Measurements from ENCODE around the gene HSD17B11. TPM values are rescaled to one million over a fixed set of nuclear protein-coding genes. Genes with fewer than 3 reads are reported as not detected.
"Not testable (repeated sequence)": the region's sequence is repeated elsewhere in the genome, so short reads cannot be mapped to it uniquely, and the experiment has no call there.

The HSD17B11 gene
- polyA plus RNA-seq, 1 donor (not counting 4 experiments of a cell fraction or from before 2014, with no cell fraction given): 8.5 TPM

DNA sequence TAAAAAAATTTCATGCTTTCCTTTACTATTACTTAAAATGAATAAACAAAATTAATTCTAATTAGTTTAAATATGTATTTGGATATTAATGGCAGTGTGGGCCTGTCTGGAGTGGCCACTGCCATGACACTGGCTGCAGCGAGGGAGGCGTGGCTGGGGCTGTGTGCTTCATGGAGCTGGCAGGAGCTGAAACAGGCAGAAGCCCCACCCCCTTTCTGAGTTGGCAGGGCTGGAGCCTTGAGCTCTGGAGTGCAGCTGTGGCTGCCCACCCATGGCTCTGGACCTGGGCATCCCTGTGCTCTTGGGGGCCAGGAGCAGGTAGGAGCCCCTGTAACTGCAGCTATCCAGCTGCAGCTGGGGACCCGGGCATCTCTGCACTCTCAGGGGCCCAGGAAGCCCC, 8.2 kb upstream of the HSD17B11 start:
- Histone ChIP-seq H4K20me1 (ENCODE audit: control insufficient read depth, extremely low read depth, insufficient read depth, low read length) (no peaks in the 10 kb centered on the region), H3K27me3 (ENCODE audit: control insufficient read depth, extremely low read depth, insufficient read depth, low read length) (no peaks in the 10 kb centered on the region), H3K4me3 (ENCODE audit: control insufficient read depth in 2 of 3, extremely low read depth in 1 of 3, insufficient read depth in 2 of 3, low read depth in 1 of 3, low read length in 3 of 3) (no peak overlapping the region), H3K9me1 (ENCODE audit: control insufficient read depth, extremely low read depth, insufficient read depth, low read length) (no peaks in the 10 kb centered on the region), H2AFZ (ENCODE audit: control insufficient read depth, low read length) (no peak overlapping the region), H3K9ac (ENCODE audit: control insufficient read depth, extremely low read depth, insufficient read depth, low read length) (no peak overlapping the region), H3K4me1 (ENCODE audit: control insufficient read depth, extremely low read depth, insufficient read depth, low read length) (no peaks in the 10 kb centered on the region), H3K79me2 (ENCODE audit: control insufficient read depth, insufficient read depth, low read length) (no peaks in the 10 kb centered on the region), H3K9me3 (ENCODE audit: control insufficient read depth, low read depth, low read length) (no peaks in the 10 kb centered on the region), H3K27ac (ENCODE audit: control insufficient read depth, insufficient read depth, low read length) (no peak overlapping the region), H3K36me3 (ENCODE audit: control insufficient read depth in 2 of 2, extremely low read depth in 1 of 2, insufficient read depth in 2 of 2, low read length in 2 of 2) (no peaks in the 10 kb centered on the region), H3K4me2 (ENCODE audit: control insufficient read depth, extremely low read depth, insufficient read depth, low read depth, low read length) (no peak overlapping the region)
- dilution Hi-C loops (cut with MboI; ENCODE audit: extremely low pct_ligation_motif_present, low sequenced_read_pairs): no loop called here
- TF ChIP-seq, protein P1, sequence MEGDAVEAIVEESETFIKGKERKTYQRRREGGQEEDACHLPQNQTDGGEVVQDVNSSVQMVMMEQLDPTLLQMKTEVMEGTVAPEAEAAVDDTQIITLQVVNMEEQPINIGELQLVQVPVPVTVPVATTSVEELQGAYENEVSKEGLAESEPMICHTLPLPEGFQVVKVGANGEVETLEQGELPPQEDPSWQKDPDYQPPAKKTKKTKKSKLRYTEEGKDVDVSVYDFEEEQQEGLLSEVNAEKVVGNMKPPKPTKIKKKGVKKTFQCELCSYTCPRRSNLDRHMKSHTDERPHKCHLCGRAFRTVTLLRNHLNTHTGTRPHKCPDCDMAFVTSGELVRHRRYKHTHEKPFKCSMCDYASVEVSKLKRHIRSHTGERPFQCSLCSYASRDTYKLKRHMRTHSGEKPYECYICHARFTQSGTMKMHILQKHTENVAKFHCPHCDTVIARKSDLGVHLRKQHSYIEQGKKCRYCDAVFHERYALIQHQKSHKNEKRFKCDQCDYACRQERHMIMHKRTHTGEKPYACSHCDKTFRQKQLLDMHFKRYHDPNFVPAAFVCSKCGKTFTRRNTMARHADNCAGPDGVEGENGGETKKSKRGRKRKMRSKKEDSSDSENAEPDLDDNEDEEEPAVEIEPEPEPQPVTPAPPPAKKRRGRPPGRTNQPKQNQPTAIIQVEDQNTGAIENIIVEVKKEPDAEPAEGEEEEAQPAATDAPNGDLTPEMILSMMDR (optimal IDR thresholded peaks at IDR 0.05 in 1 of 3, IDR thresholded peaks at IDR 0.05 in 1 of 3, conservative IDR thresholded peaks at IDR 0.05 in 1 of 3; ENCODE audit: extremely low read depth in 1 of 3, insufficient read depth in 2 of 3, low read length in 3 of 3): no peak
- TF ChIP-seq EZH2 (IDR thresholded peaks at IDR 0.05; ENCODE audit: low read length): no peak
- FAIRE-seq (no peak), DNase-seq (ENCODE audit: low read depth, low spot score) (no peak)

DNA sequence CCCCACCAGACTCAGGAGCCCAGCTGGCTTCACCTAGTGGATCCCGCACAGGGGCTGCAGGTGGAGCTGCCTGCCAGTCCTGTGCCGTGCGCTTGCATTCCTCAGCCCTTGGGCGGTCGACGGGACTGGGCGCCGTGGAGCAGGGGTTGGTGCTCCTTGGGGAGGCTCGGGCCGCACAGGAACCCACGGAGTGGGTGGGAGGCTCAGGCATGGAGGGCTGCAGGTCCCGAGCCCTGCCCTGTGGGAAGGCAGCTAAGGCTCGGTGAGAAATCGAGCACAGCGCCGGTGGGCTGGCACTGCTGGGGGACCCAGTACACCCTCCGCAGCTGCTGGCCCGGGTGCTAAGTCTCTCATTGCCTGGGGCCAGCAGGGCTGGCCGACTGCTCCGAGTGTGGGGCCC, 4.9 kb upstream of the HSD17B11 start:
- H3K9ac ChIP-seq (ENCODE audit: control insufficient read depth, extremely low read depth, insufficient read depth, low read length); H3K79me2 ChIP-seq (ENCODE audit: control insufficient read depth, insufficient read depth, low read length); dilution Hi-C loops (cut with MboI; ENCODE audit: extremely low pct_ligation_motif_present, low sequenced_read_pairs); H4K20me1 ChIP-seq (ENCODE audit: control insufficient read depth, extremely low read depth, insufficient read depth, low read length); FAIRE-seq; H3K4me1 ChIP-seq (ENCODE audit: control insufficient read depth, extremely low read depth, insufficient read depth, low read length); H2AFZ ChIP-seq (ENCODE audit: control insufficient read depth, low read length); H3K9me3 ChIP-seq (ENCODE audit: control insufficient read depth, low read depth, low read length); H3K4me3 ChIP-seq (ENCODE audit: control insufficient read depth in 2 of 3, extremely low read depth in 1 of 3, insufficient read depth in 2 of 3, low read depth in 1 of 3, low read length in 3 of 3); H3K4me2 ChIP-seq (ENCODE audit: control insufficient read depth, extremely low read depth, insufficient read depth, low read depth, low read length); DNase-seq (ENCODE audit: low read depth, low spot score); H3K9me1 ChIP-seq (ENCODE audit: control insufficient read depth, extremely low read depth, insufficient read depth, low read length); H3K27ac ChIP-seq (ENCODE audit: control insufficient read depth, insufficient read depth, low read length); H3K27me3 ChIP-seq (ENCODE audit: control insufficient read depth, extremely low read depth, insufficient read depth, low read length); H3K36me3 ChIP-seq (ENCODE audit: control insufficient read depth in 2 of 2, extremely low read depth in 1 of 2, insufficient read depth in 2 of 2, low read length in 2 of 2): not testable (repeated sequence)

DNA sequence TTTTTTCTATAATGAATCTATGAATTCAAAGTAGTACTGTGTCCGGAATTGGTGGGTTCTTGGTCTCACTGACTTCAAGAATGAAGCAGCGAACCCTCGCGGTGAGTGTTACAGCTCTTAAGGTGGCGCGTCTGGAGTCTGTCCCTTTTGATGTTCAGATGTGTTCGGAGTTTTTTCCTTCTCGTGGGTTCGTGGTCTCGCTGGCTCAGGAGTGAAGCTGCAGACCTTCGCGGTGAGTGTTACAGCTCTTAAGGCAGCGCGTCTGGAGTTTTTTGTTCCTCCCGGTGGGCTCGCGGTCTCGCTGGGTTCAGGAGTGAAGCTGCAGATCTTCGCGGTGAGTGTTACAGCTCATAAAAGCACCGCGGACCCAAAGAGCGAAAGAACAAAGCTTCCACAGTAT, 4.1 kb upstream of the HSD17B11 start:
- H3K4me1 ChIP-seq (ENCODE audit: control insufficient read depth, extremely low read depth, insufficient read depth, low read length); H3K36me3 ChIP-seq (ENCODE audit: control insufficient read depth in 2 of 2, extremely low read depth in 1 of 2, insufficient read depth in 2 of 2, low read length in 2 of 2); H3K27me3 ChIP-seq (ENCODE audit: control insufficient read depth, extremely low read depth, insufficient read depth, low read length); DNase-seq (ENCODE audit: low read depth, low spot score); H3K4me2 ChIP-seq (ENCODE audit: control insufficient read depth, extremely low read depth, insufficient read depth, low read depth, low read length); H3K9me1 ChIP-seq (ENCODE audit: control insufficient read depth, extremely low read depth, insufficient read depth, low read length); FAIRE-seq; H3K27ac ChIP-seq (ENCODE audit: control insufficient read depth, insufficient read depth, low read length); H3K4me3 ChIP-seq (ENCODE audit: control insufficient read depth in 2 of 3, extremely low read depth in 1 of 3, insufficient read depth in 2 of 3, low read depth in 1 of 3, low read length in 3 of 3); dilution Hi-C loops (cut with MboI; ENCODE audit: extremely low pct_ligation_motif_present, low sequenced_read_pairs); H2AFZ ChIP-seq (ENCODE audit: control insufficient read depth, low read length); H4K20me1 ChIP-seq (ENCODE audit: control insufficient read depth, extremely low read depth, insufficient read depth, low read length); H3K9me3 ChIP-seq (ENCODE audit: control insufficient read depth, low read depth, low read length); H3K79me2 ChIP-seq (ENCODE audit: control insufficient read depth, insufficient read depth, low read length); H3K9ac ChIP-seq (ENCODE audit: control insufficient read depth, extremely low read depth, insufficient read depth, low read length): not testable (repeated sequence)
